ENCODE data around the gene CHST14.
"Not testable (repeated sequence)": the region's sequence is repeated elsewhere in the genome, so short reads cannot be mapped to it uniquely, and the experiment has no call there.

CHST14 gene

GRCh38 chr15:40446144-40446543, 24.6 kb upstream of the CHST14 start:
- no peaks in the 10 kb centered on the region for H3K9me3 ChIP-seq (ENCODE audit: low read length)
- H2AFZ ChIP-seq (ENCODE audit: low read depth, low read length) = no peak overlapping the region
- no peaks in the 10 kb centered on the region for H3K27me3 ChIP-seq (ENCODE audit: insufficient read depth, low read length)
- no peak overlapping the region for H3K4me3 ChIP-seq (ENCODE audit: low read length)
- H3K36me3 ChIP-seq (ENCODE audit: insufficient read depth, low read length) = no peaks in the 10 kb centered on the region
- H3K4me1 ChIP-seq (ENCODE audit: insufficient read depth, low read length) = peaks cover 39% of the 10 kb centered on the region

- Histone ChIP-seq H3K36me3 (ENCODE audit: insufficient read depth, low read length) (no peaks in the 10 kb centered on the region), H2AFZ (ENCODE audit: low read depth, low read length) (no peak overlapping the region), H3K4me3 (ENCODE audit: low read length) (no peak overlapping the region), H3K27me3 (ENCODE audit: insufficient read depth, low read length) (no peaks in the 10 kb centered on the region), H3K9me3 (ENCODE audit: low read length) (no peaks in the 10 kb centered on the region), H3K4me1 (ENCODE audit: insufficient read depth, low read length) (peaks cover 28% of the 10 kb centered on the region)
These were observed 22.4 kb upstream of the CHST14 start for GRCh38 chr15:40448354-40448753.

DNA sequence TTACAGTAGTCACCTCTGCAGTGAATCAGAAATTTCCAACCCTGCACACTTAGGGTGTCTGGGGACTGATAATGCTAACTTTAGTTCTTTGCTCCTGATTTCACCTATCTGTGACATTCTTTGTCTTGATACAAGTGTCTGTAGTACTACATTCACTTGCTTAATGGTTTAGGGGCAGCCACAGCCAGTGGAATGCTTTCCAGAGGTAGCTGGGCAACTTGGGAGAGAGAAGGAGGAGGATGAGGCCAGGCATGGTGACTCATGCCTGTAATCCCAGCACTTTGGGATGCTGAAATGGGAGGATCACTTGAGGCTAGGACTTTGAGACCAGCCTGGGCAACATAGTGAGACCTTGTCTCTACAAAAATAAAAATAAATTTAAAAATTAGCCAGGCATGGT, 21.5 kb upstream of the CHST14 start:
- H3K9me3 ChIP-seq (ENCODE audit: low read length) = no peaks in the 10 kb centered on the region
- H3K4me1 ChIP-seq (ENCODE audit: insufficient read depth, low read length) = peaks cover 20% of the 10 kb centered on the region
- H2AFZ ChIP-seq (ENCODE audit: low read depth, low read length) = no peak overlapping the region
- no peak overlapping the region for H3K4me3 ChIP-seq (ENCODE audit: low read length)
- H3K27me3 ChIP-seq (ENCODE audit: insufficient read depth, low read length) = no peaks in the 10 kb centered on the region
- no peaks in the 10 kb centered on the region for H3K36me3 ChIP-seq (ENCODE audit: insufficient read depth, low read length)

- Histone ChIP-seq H2AFZ (ENCODE audit: low read depth, low read length) (no peak overlapping the region), H3K4me3 (ENCODE audit: low read length) (no peak overlapping the region), H3K9me3 (ENCODE audit: low read length) (no peaks in the 10 kb centered on the region), H3K36me3 (ENCODE audit: insufficient read depth, low read length) (no peaks in the 10 kb centered on the region), H3K27me3 (ENCODE audit: insufficient read depth, low read length) (no peaks in the 10 kb centered on the region), H3K4me1 (ENCODE audit: insufficient read depth, low read length) (peaks cover 12% of the 10 kb centered on the region)
These were observed 20.7 kb upstream of the CHST14 start for GRCh38 chr15:40450047-40450446.

DNA sequence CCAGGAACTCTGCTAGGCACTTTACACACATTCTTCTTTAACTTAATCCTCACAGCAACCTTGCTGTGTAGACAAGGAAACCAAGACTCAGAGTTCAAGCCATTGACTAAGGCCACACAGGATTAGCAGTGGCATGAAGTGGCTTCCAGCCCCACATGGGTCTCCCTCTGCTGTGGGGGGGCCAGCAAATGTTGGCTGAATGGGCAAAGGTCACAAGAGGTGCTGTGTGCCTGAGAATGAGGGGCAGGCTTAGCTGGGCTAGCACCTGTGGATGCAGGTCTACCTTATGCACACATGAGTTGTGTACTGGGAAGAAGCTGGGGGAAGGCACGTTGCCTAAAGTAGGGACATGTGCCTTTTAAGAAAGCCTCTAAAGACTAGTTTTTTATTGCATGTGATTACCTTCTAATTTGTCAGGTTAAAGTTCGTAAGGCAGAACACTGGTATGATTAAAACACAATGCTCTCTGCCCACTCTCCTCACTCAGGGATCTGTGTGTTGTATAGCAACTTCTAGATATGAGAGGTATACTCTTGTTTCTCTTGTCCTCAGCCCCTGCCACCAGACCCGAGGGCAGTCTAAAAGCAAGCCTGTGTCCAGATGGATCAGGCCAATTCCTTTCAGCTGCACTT, 19.1 kb upstream of the CHST14 start:
- Histone ChIP-seq H3K27me3 (ENCODE audit: insufficient read depth, low read length) (no peaks in the 10 kb centered on the region), H3K9me3 (ENCODE audit: low read length) (no peaks in the 10 kb centered on the region), H3K4me1 (ENCODE audit: insufficient read depth, low read length) (no peaks in the 10 kb centered on the region), H3K4me3 (ENCODE audit: low read length) (no peak overlapping the region), H3K36me3 (ENCODE audit: insufficient read depth, low read length) (no peaks in the 10 kb centered on the region), H2AFZ (ENCODE audit: low read depth, low read length) (no peak overlapping the region)

- Histone ChIP-seq H3K4me3 (ENCODE audit: low read length) (no peak overlapping the region), H2AFZ (ENCODE audit: low read depth, low read length) (no peak overlapping the region), H3K9me3 (ENCODE audit: low read length) (no peaks in the 10 kb centered on the region), H3K36me3 (ENCODE audit: insufficient read depth, low read length) (no peaks in the 10 kb centered on the region), H3K27me3 (ENCODE audit: insufficient read depth, low read length) (no peaks in the 10 kb centered on the region), H3K4me1 (ENCODE audit: insufficient read depth, low read length) (no peaks in the 10 kb centered on the region)
These were observed 18.3 kb upstream of the CHST14 start for GRCh38 chr15:40452296-40453090.

GRCh38 chr15:40453941-40454340, 16.8 kb upstream of the CHST14 start:
- H3K4me1 ChIP-seq (ENCODE audit: insufficient read depth, low read length); H3K9me3 ChIP-seq (ENCODE audit: low read length); H3K4me3 ChIP-seq (ENCODE audit: low read length); H3K27me3 ChIP-seq (ENCODE audit: insufficient read depth, low read length); H2AFZ ChIP-seq (ENCODE audit: low read depth, low read length): not testable (repeated sequence)
- H3K36me3 ChIP-seq (ENCODE audit: insufficient read depth, low read length) = peaks cover 10% of the 10 kb centered on the region

GRCh38 chr15:40454904-40455391, 15.8 kb upstream of the CHST14 start:
- H3K4me1 ChIP-seq (ENCODE audit: insufficient read depth, low read length) = no peaks in the 10 kb centered on the region
- peaks cover 19% of the 10 kb centered on the region for H3K36me3 ChIP-seq (ENCODE audit: insufficient read depth, low read length)
- no peak overlapping the region for H2AFZ ChIP-seq (ENCODE audit: low read depth, low read length)
- no peak overlapping the region for H3K4me3 ChIP-seq (ENCODE audit: low read length)
- H3K9me3 ChIP-seq (ENCODE audit: low read length) = no peaks in the 10 kb centered on the region
- no peaks in the 10 kb centered on the region for H3K27me3 ChIP-seq (ENCODE audit: insufficient read depth, low read length)

DNA sequence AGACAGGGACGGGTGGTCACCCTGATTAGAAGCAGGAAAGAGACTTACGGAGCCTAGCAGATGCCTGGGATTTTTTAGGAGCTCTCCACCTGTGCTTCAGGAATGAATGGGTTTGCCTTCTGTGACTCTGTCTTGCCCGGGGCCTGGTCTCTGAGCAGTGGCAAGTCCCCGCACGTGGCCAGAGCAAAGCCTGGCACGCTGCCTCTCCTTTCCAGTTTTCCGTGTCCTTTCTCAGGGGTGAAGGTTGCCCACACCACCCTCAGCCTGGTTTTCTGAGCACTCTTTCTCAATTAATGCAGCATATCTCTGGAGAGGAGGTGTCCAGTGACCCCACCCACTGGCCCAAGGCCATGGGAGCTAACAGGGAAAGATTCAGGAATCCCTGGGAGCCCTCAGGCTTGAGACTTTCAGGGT, 14.5 kb upstream of the CHST14 start:
- H3K4me1 ChIP-seq (ENCODE audit: insufficient read depth, low read length) = no peaks in the 10 kb centered on the region
- peaks cover 29% of the 10 kb centered on the region for H3K36me3 ChIP-seq (ENCODE audit: insufficient read depth, low read length)
- no peaks in the 10 kb centered on the region for H3K9me3 ChIP-seq (ENCODE audit: low read length)
- H3K27me3 ChIP-seq (ENCODE audit: insufficient read depth, low read length) = no peaks in the 10 kb centered on the region
- no peak overlapping the region for H3K4me3 ChIP-seq (ENCODE audit: low read length)
- H2AFZ ChIP-seq (ENCODE audit: low read depth, low read length) = no peak overlapping the region

DNA sequence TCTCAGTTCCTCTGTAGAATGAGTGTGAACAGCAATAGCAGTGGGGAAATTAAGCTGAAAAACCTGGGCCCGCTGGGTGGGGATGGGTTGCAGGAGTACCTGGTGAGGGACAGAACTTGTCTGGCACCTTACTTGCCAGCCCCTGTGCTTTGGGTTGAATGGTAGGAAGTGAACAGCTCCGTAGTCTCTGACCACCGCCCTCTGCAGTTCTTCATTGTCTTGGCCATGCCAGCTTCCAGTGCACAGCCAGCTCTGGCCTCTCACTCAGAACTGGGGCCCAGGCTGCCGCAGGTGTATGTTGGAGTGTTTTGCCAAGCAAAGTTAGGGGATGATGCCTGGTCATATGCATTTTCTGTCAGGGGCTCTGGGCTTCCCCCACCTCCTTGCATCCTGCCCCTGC, 14.0 kb upstream of the CHST14 start:
- H3K4me1 ChIP-seq (ENCODE audit: insufficient read depth, low read length) = no peaks in the 10 kb centered on the region
- H2AFZ ChIP-seq (ENCODE audit: low read depth, low read length) = no peak overlapping the region
- H3K27me3 ChIP-seq (ENCODE audit: insufficient read depth, low read length) = no peaks in the 10 kb centered on the region
- no peak overlapping the region for H3K4me3 ChIP-seq (ENCODE audit: low read length)
- no peaks in the 10 kb centered on the region for H3K9me3 ChIP-seq (ENCODE audit: low read length)
- H3K36me3 ChIP-seq (ENCODE audit: insufficient read depth, low read length) = peaks cover 33% of the 10 kb centered on the region

DNA sequence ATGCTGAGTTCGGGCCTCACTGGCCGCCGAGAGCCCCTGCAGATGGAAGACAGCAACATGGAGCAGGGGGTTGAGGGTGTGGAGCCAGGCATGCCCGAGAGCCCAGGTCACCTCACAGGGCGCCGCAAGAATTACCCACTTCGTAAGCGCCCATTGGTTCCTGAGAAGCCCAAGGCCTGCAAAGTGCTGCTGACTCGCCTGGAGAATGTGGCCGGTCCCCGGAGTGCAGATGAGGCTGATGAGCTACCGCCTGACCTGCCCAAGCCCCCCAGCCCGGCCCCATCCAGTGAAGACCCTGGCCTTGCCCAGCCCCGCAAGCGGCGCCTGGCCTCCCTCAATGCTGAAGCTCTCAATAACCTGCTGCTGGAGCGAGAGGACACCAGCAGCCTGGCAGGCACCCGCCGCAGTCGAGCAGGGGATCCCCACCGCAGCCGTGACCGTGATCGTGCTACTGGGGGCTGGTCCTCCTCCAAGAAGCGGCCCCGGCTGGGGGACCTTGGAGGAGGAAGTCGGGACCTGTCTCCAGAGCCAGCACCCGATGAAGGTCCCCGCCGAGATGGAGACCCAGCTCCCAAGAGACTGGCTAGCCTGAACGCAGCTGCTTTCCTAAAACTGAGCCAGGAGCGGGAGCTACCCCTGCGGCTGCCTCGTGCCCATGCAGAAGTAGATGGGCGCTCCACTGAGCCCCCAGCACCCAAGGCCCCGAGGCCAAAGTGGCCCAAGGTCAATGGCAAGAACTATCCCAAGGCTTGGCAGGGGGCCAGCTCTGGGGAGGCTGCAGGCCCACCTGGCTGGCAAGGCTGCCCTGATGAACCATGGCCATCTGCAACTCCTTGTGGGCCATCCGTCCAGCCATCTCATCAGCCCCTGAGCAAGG, 12.1 kb upstream of the CHST14 start:
- Histone ChIP-seq H3K36me3 (ENCODE audit: insufficient read depth, low read length) (peaks cover 48% of the 10 kb centered on the region), H3K9me3 (ENCODE audit: low read length) (no peaks in the 10 kb centered on the region), H3K27me3 (ENCODE audit: insufficient read depth, low read length) (no peaks in the 10 kb centered on the region), H2AFZ (ENCODE audit: low read depth, low read length) (no peak overlapping the region), H3K4me3 (ENCODE audit: low read length) (no peak overlapping the region), H3K4me1 (ENCODE audit: insufficient read depth, low read length) (no peaks in the 10 kb centered on the region)

DNA sequence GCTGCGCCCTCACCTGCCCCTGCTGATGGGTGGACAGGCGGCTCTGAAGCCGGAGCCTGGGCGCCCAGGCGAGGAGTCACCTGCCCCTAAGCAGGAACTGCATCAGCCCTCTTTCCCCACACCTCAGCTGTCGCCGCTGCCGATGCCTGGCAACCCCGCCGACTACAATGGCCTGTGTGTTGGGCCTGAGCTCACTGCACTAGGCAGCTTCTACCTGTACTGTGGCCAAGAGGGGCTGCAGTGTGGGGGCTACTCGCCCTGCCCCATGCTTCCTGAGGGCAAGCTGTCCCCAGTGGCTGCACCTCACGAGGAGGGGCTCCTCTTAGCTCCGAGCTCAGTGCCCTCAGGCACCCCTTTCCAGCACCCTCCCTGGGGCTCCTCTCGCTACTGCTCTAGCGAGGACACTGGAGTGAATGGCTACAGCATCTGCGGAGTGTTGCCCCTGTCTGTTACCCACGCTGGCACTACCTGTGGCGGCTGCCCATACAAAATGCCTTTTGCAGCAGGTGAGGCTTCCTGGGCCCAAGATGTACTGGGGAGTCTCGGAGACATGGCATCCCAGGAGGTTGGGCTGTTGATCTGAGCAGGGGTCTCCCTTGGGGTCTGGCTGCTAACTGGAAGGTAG, 11.3 kb upstream of the CHST14 start:
- H2AFZ ChIP-seq (ENCODE audit: low read depth, low read length) = no peak overlapping the region
- no peaks in the 10 kb centered on the region for H3K4me1 ChIP-seq (ENCODE audit: insufficient read depth, low read length)
- no peaks in the 10 kb centered on the region for H3K27me3 ChIP-seq (ENCODE audit: insufficient read depth, low read length)
- peaks cover 55% of the 10 kb centered on the region for H3K36me3 ChIP-seq (ENCODE audit: insufficient read depth, low read length)
- no peak overlapping the region for H3K4me3 ChIP-seq (ENCODE audit: low read length)
- H3K9me3 ChIP-seq (ENCODE audit: low read length) = no peaks in the 10 kb centered on the region

DNA sequence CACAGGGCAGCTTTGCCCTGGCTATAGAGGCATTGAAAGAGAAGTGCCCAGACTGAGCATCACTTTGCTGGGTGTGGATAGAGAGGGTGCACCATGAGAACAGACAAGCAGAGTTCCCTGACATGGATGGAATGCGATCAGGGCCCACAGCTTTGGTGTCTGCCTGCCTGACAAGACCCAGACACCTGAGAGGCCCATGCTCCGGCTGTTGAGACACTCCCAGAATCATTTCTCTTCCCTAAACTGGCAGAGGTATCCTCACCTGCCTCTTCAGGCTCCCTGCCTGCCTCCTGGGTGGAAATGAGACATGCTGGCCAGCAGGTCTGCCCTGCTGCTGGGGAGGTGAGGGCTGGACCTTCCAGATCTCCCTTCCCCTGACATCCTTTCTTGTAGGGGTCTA, 10.4 kb upstream of the CHST14 start:
- Histone ChIP-seq H3K36me3 (ENCODE audit: insufficient read depth, low read length) (peaks cover 64% of the 10 kb centered on the region), H2AFZ (ENCODE audit: low read depth, low read length) (no peak overlapping the region), H3K27me3 (ENCODE audit: insufficient read depth, low read length) (no peaks in the 10 kb centered on the region), H3K4me3 (ENCODE audit: low read length) (no peak overlapping the region), H3K9me3 (ENCODE audit: low read length) (no peaks in the 10 kb centered on the region), H3K4me1 (ENCODE audit: insufficient read depth, low read length) (no peaks in the 10 kb centered on the region)
